Erythroblast (primary cell): ENCODE results near the gene SYNPO.

ENCODE experiments used
- GATA1 ChIP-seq: IDR thresholded peaks from 2 replicates; pipeline ENCODE4 v1.6.1; 2011; ENCODE audit warnings: low read depth, mild to moderate bottlenecking, control low read depth, low read length, moderate library complexity
- POLR2A ChIP-seq: IDR thresholded peaks from 2 replicates; pipeline ENCODE4 v1.6.1; 2011; ENCODE audit warnings: mild to moderate bottlenecking, low read length

- TF ChIP-seq POLR2A (no peak), GATA1 (no peak)
Measured at GRCh38 chr5:150648294-150649107, 8.0 kb downstream of the SYNPO start.
